ENCODE measurements around the gene C9.

DNA sequence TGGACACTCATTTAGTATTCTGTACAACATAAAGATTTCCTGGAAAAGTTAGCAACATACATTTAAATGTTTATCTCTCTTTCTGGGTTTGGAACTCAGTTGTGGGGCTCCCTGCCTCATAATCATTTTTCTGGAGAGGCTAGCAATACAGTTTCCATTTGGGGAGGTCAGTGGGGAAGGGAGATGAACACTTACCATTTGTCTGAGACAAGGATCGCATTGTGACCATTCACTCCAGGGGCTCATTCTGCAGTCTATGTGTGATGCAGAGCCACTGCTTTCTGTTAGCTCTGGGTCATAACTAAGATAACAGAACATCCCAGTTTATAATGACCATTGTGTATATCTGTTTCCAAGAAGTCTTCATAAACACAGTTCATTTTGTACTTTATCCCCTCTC lies 22.4 kb downstream of the C9 start:
- TF ChIP-seq, protein P1, sequence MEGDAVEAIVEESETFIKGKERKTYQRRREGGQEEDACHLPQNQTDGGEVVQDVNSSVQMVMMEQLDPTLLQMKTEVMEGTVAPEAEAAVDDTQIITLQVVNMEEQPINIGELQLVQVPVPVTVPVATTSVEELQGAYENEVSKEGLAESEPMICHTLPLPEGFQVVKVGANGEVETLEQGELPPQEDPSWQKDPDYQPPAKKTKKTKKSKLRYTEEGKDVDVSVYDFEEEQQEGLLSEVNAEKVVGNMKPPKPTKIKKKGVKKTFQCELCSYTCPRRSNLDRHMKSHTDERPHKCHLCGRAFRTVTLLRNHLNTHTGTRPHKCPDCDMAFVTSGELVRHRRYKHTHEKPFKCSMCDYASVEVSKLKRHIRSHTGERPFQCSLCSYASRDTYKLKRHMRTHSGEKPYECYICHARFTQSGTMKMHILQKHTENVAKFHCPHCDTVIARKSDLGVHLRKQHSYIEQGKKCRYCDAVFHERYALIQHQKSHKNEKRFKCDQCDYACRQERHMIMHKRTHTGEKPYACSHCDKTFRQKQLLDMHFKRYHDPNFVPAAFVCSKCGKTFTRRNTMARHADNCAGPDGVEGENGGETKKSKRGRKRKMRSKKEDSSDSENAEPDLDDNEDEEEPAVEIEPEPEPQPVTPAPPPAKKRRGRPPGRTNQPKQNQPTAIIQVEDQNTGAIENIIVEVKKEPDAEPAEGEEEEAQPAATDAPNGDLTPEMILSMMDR (IDR thresholded peaks at IDR 0.05; ENCODE audit: poor library complexity, severe bottlenecking): no peak
- TF ChIP-seq, protein P2, sequence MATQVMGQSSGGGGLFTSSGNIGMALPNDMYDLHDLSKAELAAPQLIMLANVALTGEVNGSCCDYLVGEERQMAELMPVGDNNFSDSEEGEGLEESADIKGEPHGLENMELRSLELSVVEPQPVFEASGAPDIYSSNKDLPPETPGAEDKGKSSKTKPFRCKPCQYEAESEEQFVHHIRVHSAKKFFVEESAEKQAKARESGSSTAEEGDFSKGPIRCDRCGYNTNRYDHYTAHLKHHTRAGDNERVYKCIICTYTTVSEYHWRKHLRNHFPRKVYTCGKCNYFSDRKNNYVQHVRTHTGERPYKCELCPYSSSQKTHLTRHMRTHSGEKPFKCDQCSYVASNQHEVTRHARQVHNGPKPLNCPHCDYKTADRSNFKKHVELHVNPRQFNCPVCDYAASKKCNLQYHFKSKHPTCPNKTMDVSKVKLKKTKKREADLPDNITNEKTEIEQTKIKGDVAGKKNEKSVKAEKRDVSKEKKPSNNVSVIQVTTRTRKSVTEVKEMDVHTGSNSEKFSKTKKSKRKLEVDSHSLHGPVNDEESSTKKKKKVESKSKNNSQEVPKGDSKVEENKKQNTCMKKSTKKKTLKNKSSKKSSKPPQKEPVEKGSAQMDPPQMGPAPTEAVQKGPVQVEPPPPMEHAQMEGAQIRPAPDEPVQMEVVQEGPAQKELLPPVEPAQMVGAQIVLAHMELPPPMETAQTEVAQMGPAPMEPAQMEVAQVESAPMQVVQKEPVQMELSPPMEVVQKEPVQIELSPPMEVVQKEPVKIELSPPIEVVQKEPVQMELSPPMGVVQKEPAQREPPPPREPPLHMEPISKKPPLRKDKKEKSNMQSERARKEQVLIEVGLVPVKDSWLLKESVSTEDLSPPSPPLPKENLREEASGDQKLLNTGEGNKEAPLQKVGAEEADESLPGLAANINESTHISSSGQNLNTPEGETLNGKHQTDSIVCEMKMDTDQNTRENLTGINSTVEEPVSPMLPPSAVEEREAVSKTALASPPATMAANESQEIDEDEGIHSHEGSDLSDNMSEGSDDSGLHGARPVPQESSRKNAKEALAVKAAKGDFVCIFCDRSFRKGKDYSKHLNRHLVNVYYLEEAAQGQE (IDR thresholded peaks at IDR 0.05; ENCODE audit: borderline replicate concordance): no peak
- TF ChIP-seq TAF1 (IDR thresholded peaks at IDR 0.05; ENCODE audit: low read depth): no peak
- TF ChIP-seq EZH2 (IDR thresholded peaks at IDR 0.05; ENCODE audit: borderline replicate concordance, insufficient read depth, low read length, poor library complexity, severe bottlenecking): no peak
- TF ChIP-seq POLR2AphosphoS5 (IDR thresholded peaks at IDR 0.05): no peak
- no peak for TF ChIP-seq RAD21 (conservative IDR thresholded peaks at IDR 0.05)
- TF ChIP-seq EP300 (conservative IDR thresholded peaks at IDR 0.05; ENCODE audit: poor library complexity, severe bottlenecking): no peak
- no peak for TF ChIP-seq SMC3 (conservative IDR thresholded peaks at IDR 0.05; ENCODE audit: poor library complexity)

Measured in neural cell (in vitro differentiated cells).